HCT116 (cell line): Measurements from ENCODE around the gene SYT7. TPM values are rescaled to one million over a fixed set of nuclear protein-coding genes. Genes with fewer than 3 reads are reported as not detected.

Experiments
- ATAC-seq: fragments of 200-7000 bp; cut with Tn5 transposase; 2 replicates; pipeline ENCODE4 v1.9.1; 2020; ENCODE audit warnings: mild to moderate bottlenecking, moderate library complexity
- BruUV-seq: library from RNA; stranded (reverse); fragments of 400-500 nt; replicated peaks from 2 replicates; lab custom pipeline; 2021; lab: Mats Ljungman, UMichigan
- CTCF ChIA-PET: fragments of 300-600 bp; sonication (Branson Sonifier 250); formaldehyde crosslinking; loops from one replicate; lab custom pipeline; 2021; ENCODE audit warnings: antibody characterized with exemption; lab: Charles Lee
- POLR2A ChIA-PET: fragments of 300-600, 350-600 bp; sonication (Branson Sonifier 250); formaldehyde crosslinking; loops from one replicate; lab custom pipeline; 2021; ENCODE audit warnings: antibody characterized with exemption; lab: Charles Lee
- RAD21 ChIA-PET, 2 experiments: fragments of 300-600 bp; sonication (Branson Sonifier 250); formaldehyde crosslinking; loops; one replicate each; lab custom pipeline; 2023; ENCODE audit warnings: low total read pairs in 2 of 2; ENCODE audit not compliant: uncharacterized antibody in 2 of 2, unreplicated experiment in 2 of 2, low non-redundant PET in 1 of 2; lab: Charles Lee
- DNase-seq: peaks from one replicate; pipeline ENCODE4 v3.0.0-alpha.2; 2010; ENCODE audit warnings: low read depth, low spot score
- H2AFZ ChIP-seq: fragments of 200-600 bp; shearing (Covaris generic), sonication (generic); 2 replicates; pipeline ENCODE4 v1.6.1; 2017; ENCODE audit warnings: low read depth, mixed run types, mixed read lengths, antibody characterized with exemption, low read length; ENCODE audit not compliant: poor library complexity, severe bottlenecking
- H3K27ac ChIP-seq: 2 replicates; pipeline ENCODE4 v1.5.1; 2012; ENCODE audit warnings: low read depth, low read length
- H3K27me3 ChIP-seq: fragments of 200-600 bp; sonication (generic); 2 replicates; pipeline ENCODE4 v1.6.1; 2016; ENCODE audit warnings: mixed run types, low read length, mixed read lengths; ENCODE audit not compliant: insufficient read depth
- H3K36me3 ChIP-seq, 2 experiments: fragments of 200-500 bp in 1 of 2; fragments of 200-600 bp in 1 of 2; sonication (Bioruptor generic) in 1 of 2; sonication (generic) in 1 of 2; 2 replicates each; pipeline versions ENCODE4 v1.5.1 to v1.6.1; 2014 to 2016; ENCODE audit warnings: low read length in 2 of 2, inconsistent platforms in 1 of 2, mixed read lengths in 1 of 2, mixed run types in 1 of 2; ENCODE audit not compliant: insufficient read depth in 2 of 2, control insufficient read depth in 1 of 2
- H3K4me1 ChIP-seq, 2 experiments: fragments of 200-600 bp in 1 of 2; sonication (generic) in 1 of 2; 2 replicates each; pipeline versions ENCODE4 v1.5.1 to v1.6.1; 2012 to 2017; ENCODE audit warnings: low read length in 2 of 2, inconsistent platforms in 1 of 2, mild to moderate bottlenecking in 1 of 2, mixed read lengths in 1 of 2, mixed run types in 1 of 2, moderate library complexity in 1 of 2; ENCODE audit not compliant: insufficient read depth in 2 of 2, control insufficient read depth in 1 of 2
- H3K4me2 ChIP-seq: fragments of 200-600 bp; sonication (generic); 2 replicates; pipeline ENCODE4 v1.6.1; 2017; ENCODE audit warnings: mixed run types, low read length, mixed read lengths
- H3K4me3 ChIP-seq, 2 experiments: fragments of 200-600 bp in 1 of 2; sonication (generic) in 1 of 2; replicated peaks in 1 of 2; 2 replicates each; pipeline ENCODE4 v1.5.1; 2011 to 2016; ENCODE audit warnings: low read length in 2 of 2, control low read depth in 1 of 2, low read depth in 1 of 2, mild to moderate bottlenecking in 1 of 2, mixed read lengths in 1 of 2, mixed run types in 1 of 2
- H3K79me2 ChIP-seq: fragments of 200-600 bp; sonication (generic); 2 replicates; pipeline ENCODE4 v1.6.1; 2017; ENCODE audit warnings: mild to moderate bottlenecking, mixed run types, low read length, moderate library complexity, mixed read lengths; ENCODE audit not compliant: insufficient read depth
- H3K9ac ChIP-seq: fragments of 200-600 bp; sonication (generic); 2 replicates; pipeline ENCODE4 v1.6.1; 2016; ENCODE audit warnings: low read length, mixed read lengths
- H3K9me2 ChIP-seq: fragments of 200-600 bp; sonication (generic), shearing (Covaris generic); 2 replicates; pipeline ENCODE4 v1.6.1; 2017; ENCODE audit warnings: mixed run types, mild to moderate bottlenecking, moderate library complexity; ENCODE audit not compliant: insufficient read depth
- H3K9me3 ChIP-seq, 2 experiments: fragments of 200-500 bp in 1 of 2; fragments of 200-600 bp in 1 of 2; sonication (Bioruptor generic) in 1 of 2; sonication (generic) in 1 of 2; 2 replicates each; pipeline ENCODE4 v1.6.1; 2014 to 2017; ENCODE audit warnings: low read length in 2 of 2, mixed read lengths in 2 of 2, inconsistent platforms in 1 of 2, low read depth in 1 of 2, mild to moderate bottlenecking in 1 of 2, mixed run types in 1 of 2, moderate library complexity in 1 of 2; ENCODE audit not compliant: control insufficient read depth in 1 of 2, insufficient read depth in 1 of 2
- H4K20me1 ChIP-seq: fragments of 200-600 bp; sonication (generic), shearing (Covaris generic); 2 replicates; pipeline ENCODE4 v1.6.1; 2017; ENCODE audit warnings: mixed run types, mild to moderate bottlenecking, moderate library complexity; ENCODE audit not compliant: insufficient read depth
- CEBPB ChIP-seq: IDR thresholded peaks from 2 replicates; pipeline ENCODE4 v1.6.1; 2012; ENCODE audit warnings: low read depth
- SP1 ChIP-seq: IDR thresholded peaks from 2 replicates; pipeline ENCODE4 v1.6.1; 2012; ENCODE audit warnings: low read depth
- intact Hi-C: fragments of 100-400 bp; cut with micrococcal nuclease; formaldehyde crosslinking; loops from 2 replicates; pipeline ENCODE4 v1.10.0; 2022
- total RNA-seq: library from RNA; stranded (reverse); gene quantifications from one replicate; pipeline ENCODE4 v1.2.1, GENCODE V29; 2021; ENCODE audit not compliant: unreplicated experiment
- TF ChIP-seq, protein P1 (sequence below): IDR thresholded peaks from 2 replicates; pipeline ENCODE4 v1.6.1; 2012; ENCODE audit warnings: low read depth
- TF ChIP-seq, protein P2 (sequence below), 3 experiments: fragments of 200-600 bp in 1 of 3; sonication (generic) in 1 of 3; IDR thresholded peaks in 2 of 3; conservative IDR thresholded peaks in 1 of 3; 2 replicates each; pipeline ENCODE4 v1.5.1; 2012 to 2017; ENCODE audit warnings: low read depth in 2 of 3, low read length in 2 of 3, antibody characterized with exemption in 1 of 3, borderline replicate concordance in 1 of 3, control low read depth in 1 of 3, mild to moderate bottlenecking in 1 of 3, mixed read lengths in 1 of 3, mixed run types in 1 of 3, moderate library complexity in 1 of 3; ENCODE audit not compliant: insufficient read depth in 1 of 3
- TF ChIP-seq, protein P3 (sequence below): IDR thresholded peaks from 2 replicates; pipeline ENCODE4 v1.6.1; 2011; ENCODE audit warnings: mild to moderate bottlenecking, low read length, moderate library complexity; ENCODE audit not compliant: insufficient replicate concordance; ENCODE audit errors: extremely low read depth

Gene SYT7
- total RNA-seq, 1 experiment from 2014 or later = 27.4 TPM

DNA sequence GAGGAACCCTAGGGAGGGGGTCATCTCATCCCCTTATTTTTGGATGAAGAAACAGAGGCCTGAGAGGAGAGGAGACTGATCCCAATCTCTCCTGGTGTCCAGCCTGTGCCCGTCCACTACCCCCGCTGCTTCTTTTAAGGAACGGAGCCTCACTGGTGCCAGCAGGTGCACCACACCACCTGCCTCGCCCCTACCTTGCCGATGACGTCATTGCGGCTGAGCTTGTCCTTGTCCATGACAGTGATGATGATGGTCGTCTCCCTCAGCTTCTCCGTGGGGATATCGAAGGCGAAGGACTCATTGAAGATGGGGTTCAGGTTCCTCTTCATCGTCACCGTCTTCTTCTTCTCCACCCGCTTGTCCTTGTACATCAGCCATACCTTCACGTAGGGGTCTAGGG is 58.0 kb downstream of the SYT7 start:
- DNase-seq = no peak
- CTCF ChIA-PET = interaction anchor here (1.1 kb wide), 1 partner anchor 87 kb away, joined by 3 read pairs; no protein-coding TSS in a partner anchor
- TF ChIP-seq, protein P1, sequence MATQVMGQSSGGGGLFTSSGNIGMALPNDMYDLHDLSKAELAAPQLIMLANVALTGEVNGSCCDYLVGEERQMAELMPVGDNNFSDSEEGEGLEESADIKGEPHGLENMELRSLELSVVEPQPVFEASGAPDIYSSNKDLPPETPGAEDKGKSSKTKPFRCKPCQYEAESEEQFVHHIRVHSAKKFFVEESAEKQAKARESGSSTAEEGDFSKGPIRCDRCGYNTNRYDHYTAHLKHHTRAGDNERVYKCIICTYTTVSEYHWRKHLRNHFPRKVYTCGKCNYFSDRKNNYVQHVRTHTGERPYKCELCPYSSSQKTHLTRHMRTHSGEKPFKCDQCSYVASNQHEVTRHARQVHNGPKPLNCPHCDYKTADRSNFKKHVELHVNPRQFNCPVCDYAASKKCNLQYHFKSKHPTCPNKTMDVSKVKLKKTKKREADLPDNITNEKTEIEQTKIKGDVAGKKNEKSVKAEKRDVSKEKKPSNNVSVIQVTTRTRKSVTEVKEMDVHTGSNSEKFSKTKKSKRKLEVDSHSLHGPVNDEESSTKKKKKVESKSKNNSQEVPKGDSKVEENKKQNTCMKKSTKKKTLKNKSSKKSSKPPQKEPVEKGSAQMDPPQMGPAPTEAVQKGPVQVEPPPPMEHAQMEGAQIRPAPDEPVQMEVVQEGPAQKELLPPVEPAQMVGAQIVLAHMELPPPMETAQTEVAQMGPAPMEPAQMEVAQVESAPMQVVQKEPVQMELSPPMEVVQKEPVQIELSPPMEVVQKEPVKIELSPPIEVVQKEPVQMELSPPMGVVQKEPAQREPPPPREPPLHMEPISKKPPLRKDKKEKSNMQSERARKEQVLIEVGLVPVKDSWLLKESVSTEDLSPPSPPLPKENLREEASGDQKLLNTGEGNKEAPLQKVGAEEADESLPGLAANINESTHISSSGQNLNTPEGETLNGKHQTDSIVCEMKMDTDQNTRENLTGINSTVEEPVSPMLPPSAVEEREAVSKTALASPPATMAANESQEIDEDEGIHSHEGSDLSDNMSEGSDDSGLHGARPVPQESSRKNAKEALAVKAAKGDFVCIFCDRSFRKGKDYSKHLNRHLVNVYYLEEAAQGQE = no peak
- no peak for TF ChIP-seq SP1
- TF ChIP-seq, protein P2, sequence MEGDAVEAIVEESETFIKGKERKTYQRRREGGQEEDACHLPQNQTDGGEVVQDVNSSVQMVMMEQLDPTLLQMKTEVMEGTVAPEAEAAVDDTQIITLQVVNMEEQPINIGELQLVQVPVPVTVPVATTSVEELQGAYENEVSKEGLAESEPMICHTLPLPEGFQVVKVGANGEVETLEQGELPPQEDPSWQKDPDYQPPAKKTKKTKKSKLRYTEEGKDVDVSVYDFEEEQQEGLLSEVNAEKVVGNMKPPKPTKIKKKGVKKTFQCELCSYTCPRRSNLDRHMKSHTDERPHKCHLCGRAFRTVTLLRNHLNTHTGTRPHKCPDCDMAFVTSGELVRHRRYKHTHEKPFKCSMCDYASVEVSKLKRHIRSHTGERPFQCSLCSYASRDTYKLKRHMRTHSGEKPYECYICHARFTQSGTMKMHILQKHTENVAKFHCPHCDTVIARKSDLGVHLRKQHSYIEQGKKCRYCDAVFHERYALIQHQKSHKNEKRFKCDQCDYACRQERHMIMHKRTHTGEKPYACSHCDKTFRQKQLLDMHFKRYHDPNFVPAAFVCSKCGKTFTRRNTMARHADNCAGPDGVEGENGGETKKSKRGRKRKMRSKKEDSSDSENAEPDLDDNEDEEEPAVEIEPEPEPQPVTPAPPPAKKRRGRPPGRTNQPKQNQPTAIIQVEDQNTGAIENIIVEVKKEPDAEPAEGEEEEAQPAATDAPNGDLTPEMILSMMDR (IDR thresholded peaks at IDR 0.05 in 2 of 3, conservative IDR thresholded peaks at IDR 0.05 in 1 of 3; ENCODE audit: borderline replicate concordance in 1 of 3, insufficient read depth in 1 of 3, low read depth in 2 of 3, low read length in 2 of 3) = no peak
- TF ChIP-seq, protein P3, sequence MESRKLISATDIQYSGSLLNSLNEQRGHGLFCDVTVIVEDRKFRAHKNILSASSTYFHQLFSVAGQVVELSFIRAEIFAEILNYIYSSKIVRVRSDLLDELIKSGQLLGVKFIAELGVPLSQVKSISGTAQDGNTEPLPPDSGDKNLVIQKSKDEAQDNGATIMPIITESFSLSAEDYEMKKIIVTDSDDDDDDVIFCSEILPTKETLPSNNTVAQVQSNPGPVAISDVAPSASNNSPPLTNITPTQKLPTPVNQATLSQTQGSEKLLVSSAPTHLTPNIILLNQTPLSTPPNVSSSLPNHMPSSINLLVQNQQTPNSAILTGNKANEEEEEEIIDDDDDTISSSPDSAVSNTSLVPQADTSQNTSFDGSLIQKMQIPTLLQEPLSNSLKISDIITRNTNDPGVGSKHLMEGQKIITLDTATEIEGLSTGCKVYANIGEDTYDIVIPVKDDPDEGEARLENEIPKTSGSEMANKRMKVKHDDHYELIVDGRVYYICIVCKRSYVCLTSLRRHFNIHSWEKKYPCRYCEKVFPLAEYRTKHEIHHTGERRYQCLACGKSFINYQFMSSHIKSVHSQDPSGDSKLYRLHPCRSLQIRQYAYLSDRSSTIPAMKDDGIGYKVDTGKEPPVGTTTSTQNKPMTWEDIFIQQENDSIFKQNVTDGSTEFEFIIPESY = no peak
- no peak for TF ChIP-seq CEBPB

More for the DNA sequence above, 58.0 kb downstream of the SYT7 start:
- ChIA-PET POLR2A (no interaction called here), RAD21 (no interaction called here)
- intact Hi-C loops = no loop called here
- Histone ChIP-seq H3K36me3 (peaks cover 4 to 10% of the 10 kb centered on the region in 2 experiments; a peak in 3 of 4 replicates), H3K9me3 (no peaks in the 10 kb centered on the region), H3K4me2 (no peak overlapping the region), H3K27me3 (no peaks in the 10 kb centered on the region), H4K20me1 (no peaks in the 10 kb centered on the region), H3K27ac (no peak overlapping the region), H2AFZ (no peak overlapping the region), H3K4me1 (no peaks in the 10 kb centered on the region), H3K4me3 (no peak overlapping the region), H3K9me2 (no peaks in the 10 kb centered on the region), H3K79me2 (no peaks in the 10 kb centered on the region), H3K9ac (no peak overlapping the region)
- no peak for ATAC-seq
- no TSS peak for BruUV-seq
